Measurements from ENCODE around the gene TLN1.

TLN1 gene, protein sequence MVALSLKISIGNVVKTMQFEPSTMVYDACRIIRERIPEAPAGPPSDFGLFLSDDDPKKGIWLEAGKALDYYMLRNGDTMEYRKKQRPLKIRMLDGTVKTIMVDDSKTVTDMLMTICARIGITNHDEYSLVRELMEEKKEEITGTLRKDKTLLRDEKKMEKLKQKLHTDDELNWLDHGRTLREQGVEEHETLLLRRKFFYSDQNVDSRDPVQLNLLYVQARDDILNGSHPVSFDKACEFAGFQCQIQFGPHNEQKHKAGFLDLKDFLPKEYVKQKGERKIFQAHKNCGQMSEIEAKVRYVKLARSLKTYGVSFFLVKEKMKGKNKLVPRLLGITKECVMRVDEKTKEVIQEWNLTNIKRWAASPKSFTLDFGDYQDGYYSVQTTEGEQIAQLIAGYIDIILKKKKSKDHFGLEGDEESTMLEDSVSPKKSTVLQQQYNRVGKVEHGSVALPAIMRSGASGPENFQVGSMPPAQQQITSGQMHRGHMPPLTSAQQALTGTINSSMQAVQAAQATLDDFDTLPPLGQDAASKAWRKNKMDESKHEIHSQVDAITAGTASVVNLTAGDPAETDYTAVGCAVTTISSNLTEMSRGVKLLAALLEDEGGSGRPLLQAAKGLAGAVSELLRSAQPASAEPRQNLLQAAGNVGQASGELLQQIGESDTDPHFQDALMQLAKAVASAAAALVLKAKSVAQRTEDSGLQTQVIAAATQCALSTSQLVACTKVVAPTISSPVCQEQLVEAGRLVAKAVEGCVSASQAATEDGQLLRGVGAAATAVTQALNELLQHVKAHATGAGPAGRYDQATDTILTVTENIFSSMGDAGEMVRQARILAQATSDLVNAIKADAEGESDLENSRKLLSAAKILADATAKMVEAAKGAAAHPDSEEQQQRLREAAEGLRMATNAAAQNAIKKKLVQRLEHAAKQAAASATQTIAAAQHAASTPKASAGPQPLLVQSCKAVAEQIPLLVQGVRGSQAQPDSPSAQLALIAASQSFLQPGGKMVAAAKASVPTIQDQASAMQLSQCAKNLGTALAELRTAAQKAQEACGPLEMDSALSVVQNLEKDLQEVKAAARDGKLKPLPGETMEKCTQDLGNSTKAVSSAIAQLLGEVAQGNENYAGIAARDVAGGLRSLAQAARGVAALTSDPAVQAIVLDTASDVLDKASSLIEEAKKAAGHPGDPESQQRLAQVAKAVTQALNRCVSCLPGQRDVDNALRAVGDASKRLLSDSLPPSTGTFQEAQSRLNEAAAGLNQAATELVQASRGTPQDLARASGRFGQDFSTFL (N-terminal part only)

DNA sequence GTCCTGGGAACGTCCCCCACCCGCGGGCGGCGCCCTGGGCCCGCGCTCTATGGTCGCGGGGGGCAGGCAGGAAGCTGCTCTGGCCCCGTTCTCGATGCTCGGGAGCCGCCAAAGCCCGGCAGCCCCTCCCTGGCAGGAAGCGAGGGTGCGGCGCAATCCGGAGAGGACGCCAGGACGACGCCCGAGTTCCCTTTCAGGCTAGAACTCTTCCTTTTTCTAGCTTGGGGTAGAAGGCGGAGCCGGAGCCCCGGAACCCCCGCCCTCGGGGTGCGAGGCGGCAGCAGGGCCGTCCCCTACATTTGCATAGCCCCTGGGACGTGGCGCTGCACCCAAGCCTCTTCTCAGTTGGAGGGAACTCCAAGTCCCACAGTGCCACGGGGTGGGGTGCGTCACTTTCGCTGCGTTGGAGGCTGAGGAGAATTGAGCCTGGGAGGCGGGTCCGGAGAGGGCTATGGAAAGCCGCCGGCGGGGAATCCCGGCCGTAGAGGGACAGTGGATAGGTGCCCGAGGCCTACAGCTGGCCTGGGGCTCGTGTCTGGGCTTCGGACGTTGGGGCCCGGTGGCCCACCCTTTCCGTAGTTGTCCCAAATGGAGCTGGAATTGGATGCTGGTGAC lies at the start of gene TLN1, which contains the start of gene CREB3:
Gene TLN1 (minus strand): TSS at position 11 of the 615 bp plus-strand sequence. CDS start 6,501 bp downstream, outside the sequence.
Gene CREB3 (plus strand): TSS at position 482 of the 615 bp plus-strand sequence. CDS start 107 bp downstream, at position 589.
- peak; percentile 98 for DNase-seq

DNA sequence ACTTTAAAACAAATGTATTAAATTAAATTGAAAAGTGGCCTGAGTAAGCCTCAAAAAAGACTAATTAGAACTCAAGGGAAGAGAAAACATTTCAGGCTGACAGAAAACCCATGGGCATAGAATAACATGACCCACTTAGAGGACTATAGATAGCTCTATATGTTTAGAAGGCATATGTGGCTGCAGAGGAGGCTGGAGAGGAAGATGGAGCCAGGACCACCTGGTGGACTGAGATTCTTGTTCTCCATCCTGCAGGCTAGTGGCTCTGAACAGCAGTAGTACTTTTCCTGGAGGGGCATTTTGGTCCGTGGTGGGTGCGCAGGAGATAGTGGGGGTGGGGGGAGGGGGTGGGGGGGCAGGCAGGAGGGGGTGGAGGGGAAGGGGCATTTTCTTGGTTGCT lies 49.1 kb upstream of the TLN1 start:
- no peak for DNase-seq

DNA sequence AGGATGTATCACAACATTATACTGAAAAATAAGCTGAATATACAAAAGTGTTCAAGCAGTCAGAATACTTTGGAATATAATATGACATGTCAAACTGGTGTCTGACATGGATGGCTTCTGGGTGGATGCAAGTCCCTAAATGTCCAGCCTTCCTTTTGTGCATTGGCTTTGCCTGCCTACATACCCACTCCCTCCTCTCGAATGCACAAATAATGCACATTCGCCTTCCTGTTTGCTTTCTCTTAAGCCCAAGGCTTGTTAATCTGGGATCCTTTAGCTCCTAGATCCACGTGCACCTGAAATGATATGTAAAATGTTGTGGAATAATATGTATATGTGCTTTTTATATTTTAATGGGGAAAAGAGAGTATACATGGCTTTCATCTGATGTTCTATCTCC lies 46.5 kb upstream of the TLN1 start:
- DNase-seq = no peak

DNA sequence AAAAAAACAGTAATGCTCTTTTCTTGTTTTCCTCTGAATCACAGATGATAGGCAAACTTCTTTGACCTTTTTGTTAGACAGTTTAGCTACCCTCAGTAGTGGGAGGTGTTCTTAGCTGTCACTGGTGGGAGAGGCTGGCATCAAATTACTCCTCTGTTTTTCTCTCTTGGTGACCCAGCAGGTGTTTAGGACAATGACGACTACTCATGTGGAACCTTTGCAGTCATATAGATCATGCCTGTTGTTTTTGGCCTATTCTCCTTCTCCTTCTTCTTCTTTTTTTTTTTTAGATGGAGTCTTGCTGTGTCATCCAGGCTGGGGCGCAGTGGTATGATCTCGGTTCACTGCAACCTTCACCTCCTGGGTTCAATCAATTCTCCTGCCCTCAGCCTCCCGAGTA lies 44.0 kb upstream of the TLN1 start:
- DNase-seq = no peak

DNA sequence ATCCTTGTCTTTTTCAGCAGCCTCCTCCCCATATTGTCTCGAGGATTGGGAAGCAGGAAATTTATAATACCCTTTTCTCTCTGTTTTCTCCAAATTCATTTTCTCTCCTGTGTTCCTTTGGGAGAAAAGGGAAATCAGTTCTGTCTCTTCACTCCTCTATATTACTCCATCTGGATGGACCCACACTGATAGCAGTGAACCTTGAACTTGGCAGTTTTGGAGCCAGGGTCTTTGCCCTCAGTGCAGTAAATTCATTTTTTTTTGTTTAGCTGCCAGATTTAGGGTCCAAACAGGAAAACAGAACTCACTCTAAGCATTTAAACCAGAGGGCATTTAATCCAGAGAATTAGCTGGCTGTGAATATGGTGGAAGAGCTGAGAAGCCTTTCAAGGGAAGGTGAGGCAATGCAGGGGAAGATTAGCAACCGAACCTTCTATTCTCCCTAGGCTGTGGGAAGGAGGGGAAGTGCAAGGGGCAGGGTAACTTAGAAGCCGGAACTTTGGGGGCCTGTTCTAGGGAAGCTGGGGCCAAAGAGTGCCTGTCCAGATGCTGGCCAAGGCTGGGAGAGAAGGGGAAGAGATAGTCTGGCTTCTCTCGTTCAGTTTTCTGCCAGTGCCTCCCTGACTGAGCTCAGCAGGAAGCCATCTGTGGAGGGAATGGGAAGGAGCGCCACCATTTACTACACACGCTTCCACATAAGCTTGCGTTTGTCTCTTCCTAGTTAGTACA lies 43.1 kb upstream of the TLN1 start:
- DNase-seq = peak; percentile 70

DNA sequence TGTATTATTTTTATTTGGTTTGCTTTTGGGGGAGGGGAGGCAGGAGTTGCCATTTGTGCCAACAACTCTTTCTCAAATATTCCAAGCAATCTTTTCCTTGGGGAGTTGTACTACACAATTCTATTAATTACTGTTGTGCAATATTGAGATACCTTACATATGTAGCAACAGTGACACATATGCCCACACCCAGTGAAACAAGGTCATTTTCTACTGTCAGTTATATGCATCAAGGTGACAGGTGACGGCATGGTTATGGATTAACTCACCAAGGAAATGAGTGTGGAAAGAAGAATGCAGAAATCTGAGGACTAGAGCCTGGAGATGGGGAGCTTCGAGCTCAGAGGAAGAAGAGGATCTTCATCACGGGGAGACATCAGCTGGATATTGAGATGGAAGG lies 39.9 kb upstream of the TLN1 start:
- DNase-seq = no peak

DNA sequence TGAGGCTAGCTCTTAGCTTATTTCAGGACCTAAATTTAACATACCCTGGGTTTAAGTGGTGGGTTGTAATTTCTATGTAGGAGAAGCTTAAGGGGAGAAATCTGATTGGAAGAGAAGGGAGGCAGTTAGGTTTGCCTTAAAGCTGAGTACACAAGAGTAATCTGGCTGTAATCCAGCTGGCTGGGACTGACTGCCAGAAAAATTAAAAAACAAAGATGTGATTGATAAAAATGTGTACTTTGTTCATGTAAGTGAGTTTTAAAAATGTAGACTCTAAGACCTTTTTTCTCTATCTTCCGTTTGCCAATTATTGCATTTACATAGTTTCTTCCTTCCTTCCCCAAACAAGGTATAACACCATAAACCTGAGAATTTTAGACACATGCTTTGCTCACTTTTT lies 39.5 kb upstream of the TLN1 start:
- DNase-seq = no peak

DNA sequence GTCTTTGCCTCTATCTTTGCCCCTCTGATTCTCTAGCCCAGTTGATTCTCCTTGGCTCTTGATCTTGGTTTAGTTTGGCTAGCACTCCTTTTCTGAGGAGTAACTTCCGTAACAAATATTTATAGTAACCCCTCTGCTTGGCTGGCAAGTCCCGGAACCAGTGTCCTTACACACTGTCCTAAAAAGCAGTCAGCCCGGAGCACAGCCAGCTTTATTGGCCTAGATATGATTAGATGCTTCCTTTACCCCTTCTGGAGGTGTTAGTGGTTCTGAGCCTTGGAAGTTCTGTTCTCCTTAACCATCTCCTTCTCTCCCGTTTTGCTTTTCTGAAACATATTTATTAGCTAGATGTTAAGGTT lies 39.1 kb upstream of the TLN1 start:
- no peak for DNase-seq

DNA sequence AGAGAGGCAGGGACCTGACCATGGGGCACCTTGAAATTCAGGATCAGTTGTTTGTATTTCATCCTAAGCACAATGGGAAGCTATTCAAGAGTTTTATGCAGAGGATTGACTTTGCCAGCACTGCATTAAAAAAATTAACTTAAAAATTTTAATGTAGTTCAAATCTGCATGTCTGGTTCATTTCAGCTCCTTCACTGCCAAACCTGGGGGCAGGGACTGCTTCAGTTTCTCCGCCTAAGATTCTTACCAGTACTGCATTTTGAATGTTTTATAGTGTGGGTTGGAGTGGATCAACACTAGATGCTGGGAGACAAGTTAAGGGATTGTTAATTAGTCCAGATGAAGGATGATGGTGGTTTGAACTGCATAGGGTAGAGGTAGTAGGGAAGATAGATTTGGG lies 37.8 kb upstream of the TLN1 start:
- no peak for DNase-seq

DNA sequence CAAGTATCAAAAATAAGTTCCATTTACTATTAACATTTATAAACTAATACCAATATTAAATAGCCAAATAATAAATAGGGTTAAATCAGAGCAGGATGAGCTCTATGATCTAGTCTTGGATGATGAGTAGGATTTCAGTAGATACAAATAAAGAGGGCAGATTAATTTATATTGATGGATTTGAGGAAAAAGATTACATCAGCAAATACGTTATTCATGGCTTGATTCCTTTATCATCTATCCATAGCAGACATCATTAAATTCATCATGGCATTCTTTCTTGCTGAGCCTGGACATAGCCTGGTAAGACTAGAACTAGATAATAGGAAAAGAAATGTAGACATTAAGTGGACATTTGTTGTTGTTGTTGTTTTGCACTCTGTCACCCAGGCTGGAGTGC lies 35.5 kb upstream of the TLN1 start:
- DNase-seq = no peak

DNA sequence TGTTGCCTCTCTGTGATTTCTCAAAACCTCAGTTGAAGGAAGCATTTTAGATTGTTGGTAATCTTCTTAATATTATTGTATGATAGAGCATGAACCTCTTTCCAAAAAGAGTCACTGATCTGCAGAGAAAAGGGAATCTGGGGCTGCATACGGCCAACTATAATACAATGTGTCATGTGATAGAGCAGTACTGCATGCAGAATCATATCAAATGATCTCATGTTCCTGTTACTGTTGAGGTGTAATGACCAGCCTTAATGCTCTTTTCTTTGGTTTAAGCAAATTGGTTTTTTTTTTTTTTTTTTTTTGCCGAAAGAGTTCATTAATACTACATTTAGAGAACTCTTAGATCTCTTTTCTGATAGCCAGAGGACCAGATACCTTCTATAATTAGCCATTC lies 35.0 kb upstream of the TLN1 start:
- DNase-seq = no peak

DNA sequence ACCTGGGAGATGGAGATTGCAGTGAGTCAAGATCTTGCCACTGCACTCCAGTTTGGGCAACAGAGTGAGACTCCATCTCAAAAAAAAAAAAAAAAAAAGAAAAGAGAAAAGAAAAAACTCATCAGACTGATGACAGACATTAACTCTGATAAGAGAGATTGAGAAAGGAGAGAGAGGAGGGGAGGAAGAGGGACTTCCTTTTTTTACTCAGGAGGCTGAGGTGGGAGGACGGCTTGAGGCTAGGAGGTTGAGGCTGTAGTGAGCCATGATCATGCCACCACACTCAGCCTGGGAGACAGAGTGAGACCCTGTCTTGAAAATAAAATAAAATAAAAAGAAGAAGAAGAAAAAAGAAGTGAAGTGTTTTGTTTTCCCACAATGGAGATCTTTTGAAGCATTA lies 31.8 kb upstream of the TLN1 start:
- DNase-seq = no peak

DNA sequence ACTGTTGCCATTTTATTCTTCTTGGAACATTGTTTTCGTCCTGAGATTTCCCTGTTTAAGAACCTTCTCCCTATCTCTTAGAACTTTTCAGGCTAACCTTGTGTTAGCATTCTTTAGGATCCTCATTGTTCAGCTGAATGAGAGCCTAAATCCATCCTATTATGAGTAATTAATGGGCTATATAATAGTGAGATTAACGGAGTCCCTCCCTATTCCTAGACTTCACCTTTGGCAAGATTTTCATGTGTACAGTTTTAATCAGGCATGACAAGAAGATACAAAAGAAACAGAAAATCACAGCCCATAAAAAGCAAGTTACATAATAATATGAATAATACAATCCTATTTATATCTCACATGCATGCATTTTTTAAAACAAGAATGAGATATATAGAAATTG lies 31.2 kb upstream of the TLN1 start:
- no peak for DNase-seq

DNA sequence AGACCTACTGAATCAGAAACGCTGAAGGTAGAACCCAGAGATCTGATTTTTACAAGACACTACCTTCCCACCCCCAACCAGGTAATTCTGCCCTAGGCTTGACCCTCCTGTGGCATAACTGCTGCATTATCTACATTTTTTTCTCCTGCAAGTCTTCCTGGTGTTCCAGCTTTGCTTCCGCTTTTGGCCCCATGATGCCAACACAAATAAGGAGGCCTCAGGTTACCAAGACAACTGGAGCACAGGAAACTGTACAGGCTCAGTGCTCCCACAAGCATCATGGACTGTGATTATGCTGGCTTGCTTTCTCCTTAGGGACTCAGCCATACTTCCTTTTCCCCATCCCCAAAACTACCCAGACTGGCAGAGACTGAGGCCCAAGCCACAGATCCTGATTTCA lies 28.7 kb upstream of the TLN1 start:
- peak; percentile 24 for DNase-seq

DNA sequence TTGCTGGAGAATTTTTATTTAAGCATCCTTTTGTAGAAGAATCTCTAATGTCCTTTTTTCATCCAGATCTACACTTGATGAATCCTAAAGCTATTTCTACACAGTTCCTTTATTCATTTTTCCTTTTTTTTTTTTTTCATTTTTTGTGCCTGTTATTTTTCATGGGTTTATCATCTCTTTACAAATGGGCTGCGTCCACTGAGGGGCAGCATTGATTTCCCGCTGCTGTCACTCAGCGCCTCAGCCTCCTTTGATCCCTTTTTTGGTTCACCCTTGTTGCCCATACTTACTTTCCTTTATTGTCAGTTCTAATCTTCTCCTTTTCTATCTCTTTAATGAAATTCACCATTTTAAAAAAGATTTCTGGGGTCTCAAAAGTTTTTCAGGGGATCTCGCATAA lies 27.8 kb upstream of the TLN1 start:
- no peak for DNase-seq

DNA sequence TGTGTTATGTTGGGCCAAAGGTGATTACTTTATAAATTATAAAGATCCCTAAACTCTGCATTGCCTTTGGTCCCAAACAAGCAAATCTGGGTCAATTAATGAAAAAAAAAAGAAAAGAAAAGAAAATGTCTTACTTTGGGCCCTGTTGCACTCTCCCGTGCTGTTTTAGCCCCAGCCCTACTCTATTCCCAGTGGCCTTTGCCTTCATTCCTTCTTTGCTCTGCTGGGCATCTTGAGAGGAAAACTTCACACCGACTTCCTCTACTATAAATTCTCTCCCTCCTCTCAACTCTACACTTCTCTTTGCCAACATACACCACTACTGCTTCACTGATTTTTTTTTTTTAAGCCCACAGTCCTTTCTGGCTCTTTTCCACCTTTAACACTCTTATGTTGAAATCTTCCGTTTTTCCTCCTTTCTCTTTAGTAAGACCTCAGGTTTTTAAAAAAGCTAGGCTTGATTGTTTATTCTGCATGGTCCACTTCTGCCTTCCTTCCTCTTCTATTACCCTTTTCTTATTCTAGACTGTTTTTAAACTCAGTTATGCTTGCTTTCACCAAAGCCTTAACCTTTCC lies 26.6 kb upstream of the TLN1 start:
- DNase-seq = no peak

DNA sequence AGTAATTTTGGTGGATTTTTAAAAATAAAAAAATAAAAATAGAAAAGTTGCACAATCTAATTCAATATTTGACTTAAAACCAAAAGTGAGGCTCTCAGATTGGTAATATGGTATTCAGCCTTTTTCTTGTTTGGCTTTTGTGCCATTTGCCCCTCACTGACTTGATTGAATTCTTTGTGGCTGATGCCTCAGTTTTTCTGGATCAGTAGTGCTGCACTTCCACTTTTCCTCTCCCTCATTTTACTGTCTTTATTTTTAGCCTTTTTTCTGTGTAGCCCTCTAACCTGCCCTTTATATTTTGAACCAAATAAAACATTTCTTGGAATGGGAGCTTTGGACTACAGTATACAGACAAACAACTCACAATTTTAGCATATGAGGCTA lies 25.9 kb upstream of the TLN1 start:
- no peak for DNase-seq

DNA sequence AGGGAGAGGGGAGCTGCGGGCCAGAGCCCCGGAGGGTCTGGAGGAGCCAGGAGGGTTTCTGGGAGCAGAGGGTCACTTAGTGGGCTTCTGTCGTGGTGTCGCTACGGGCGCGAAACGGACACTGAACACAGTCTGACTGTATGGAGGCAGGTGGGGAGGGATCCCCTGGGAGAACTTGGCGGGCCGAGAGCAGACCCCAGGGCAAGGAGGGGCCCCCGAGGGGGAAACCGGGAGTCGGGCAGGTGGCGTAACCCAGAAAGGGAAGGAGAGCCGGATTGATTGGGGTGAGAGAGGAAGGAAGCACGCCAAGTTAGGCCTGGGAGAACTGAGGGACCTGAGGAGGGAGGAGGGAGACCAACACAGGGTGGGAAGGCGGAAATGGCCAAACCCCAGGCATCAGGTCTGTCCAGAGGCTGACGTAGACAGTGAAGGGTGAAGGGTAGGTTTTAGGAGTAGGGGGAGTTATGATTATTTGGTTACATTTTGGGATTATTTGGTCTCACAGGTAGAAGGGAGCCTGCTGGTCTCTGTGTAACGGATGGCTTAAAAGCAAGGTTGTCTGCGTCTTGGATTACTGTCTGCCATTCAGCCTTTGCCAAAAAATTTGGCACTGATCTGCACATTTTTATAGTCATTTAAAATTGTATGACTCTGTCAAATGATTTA lies 25.4 kb upstream of the TLN1 start:
- DNase-seq = peak; percentile 26

DNA sequence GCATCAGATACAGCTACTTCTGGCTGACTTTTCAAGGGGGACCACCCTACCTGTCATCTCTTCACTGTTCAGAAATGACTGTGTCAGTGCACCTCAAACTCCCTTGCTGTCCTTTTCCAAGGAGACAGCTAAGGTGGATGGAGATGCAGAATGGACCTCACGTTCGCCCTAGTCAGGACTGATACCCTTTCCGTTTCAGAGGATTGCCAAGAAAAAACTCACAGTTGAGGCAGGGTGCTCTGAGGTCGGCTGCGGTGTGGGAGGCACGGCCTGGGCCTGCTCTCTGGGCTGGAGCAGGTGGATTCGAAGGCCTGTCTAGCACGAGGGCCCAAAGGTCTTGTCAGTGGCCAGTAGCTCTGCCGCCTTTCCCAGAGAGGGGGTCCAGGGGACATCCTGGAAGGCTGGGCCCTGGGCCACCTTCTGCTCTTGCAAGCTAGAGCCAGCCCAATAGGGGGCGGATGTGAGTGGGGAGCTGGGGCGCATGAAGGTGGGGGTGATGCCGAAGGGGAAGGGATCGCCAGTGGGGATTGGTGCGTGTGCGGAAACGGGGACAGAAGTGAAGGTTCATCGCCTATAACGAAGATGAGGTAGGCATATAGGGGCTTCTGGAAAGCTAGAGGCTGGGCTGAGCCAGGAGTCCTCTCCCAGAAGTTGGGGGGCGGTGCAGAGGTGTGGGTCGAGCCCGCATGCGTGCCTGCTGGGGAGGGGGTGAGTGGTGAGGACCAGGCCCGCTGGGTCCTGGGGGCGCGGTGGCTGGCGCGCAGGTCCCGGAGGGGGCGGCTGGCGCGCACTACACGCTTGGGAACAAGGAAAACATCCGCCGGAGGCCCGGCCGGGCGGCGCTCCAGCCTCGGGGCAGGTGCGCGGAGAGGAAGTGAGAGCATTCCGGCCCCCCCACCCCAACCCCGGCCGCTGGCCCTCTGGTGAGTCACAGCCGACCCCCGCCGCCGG lies 24.6 kb upstream of the TLN1 start:
- peak; percentile 70 for DNase-seq

DNA sequence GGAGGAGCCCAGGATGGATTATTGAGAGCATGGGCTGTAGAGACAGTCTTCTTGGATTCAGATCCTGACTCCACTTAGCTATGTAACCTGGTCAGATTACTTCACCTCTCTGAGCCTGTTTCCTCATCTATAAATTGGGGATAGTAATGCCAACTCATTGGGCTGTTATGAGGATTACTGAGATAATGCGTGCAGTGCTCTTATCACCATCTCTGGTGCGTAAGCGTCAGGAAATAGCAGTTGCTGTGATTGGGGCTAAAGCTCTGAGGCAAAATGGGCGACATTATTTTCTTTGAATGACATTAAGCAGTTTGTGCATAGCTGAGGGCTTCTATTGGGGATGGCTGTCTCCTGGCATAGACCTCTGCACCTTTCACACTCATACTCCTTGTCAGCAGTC lies 23.1 kb upstream of the TLN1 start:
- no peak for DNase-seq
